NT2/D1 (cell line): ENCODE measurements around the gene PPP2R3A.
"Not testable (repeated sequence)": the region's sequence is repeated elsewhere in the genome, so short reads cannot be mapped to it uniquely, and the experiment has no call there.

Experiments
- DNase-seq: peaks from one replicate; pipeline ENCODE4 v3.0.0-alpha.2; 2011; ENCODE audit warnings: low read depth, low spot score
- H3K27me3 ChIP-seq: 2 replicates; pipeline ENCODE4 v1.6.0; 2011; ENCODE audit warnings: mild to moderate bottlenecking; ENCODE audit not compliant: insufficient read length, insufficient read depth
- H3K36me3 ChIP-seq: 2 replicates; pipeline ENCODE4 v1.6.1; 2011; ENCODE audit warnings: mild to moderate bottlenecking, low read length, mixed read lengths; ENCODE audit not compliant: insufficient read depth, insufficient read length
- H3K4me1 ChIP-seq: 2 replicates; pipeline ENCODE4 v1.5.1; 2011; ENCODE audit not compliant: insufficient read depth, insufficient read length
- H3K4me3 ChIP-seq: 2 replicates; pipeline ENCODE4 v1.5.1; 2011; ENCODE audit warnings: low read depth; ENCODE audit not compliant: insufficient read length
- H3K9ac ChIP-seq: 2 replicates; pipeline ENCODE4 v1.6.0; 2011; ENCODE audit warnings: low read depth; ENCODE audit not compliant: insufficient read length
- H3K9me3 ChIP-seq: 2 replicates; pipeline ENCODE4 v1.5.1; 2011; ENCODE audit warnings: mild to moderate bottlenecking, low read length; ENCODE audit not compliant: insufficient read depth
- SUZ12 ChIP-seq: IDR thresholded peaks from 2 replicates; pipeline ENCODE4 v1.6.1; 2011; ENCODE audit not compliant: insufficient read length, insufficient read depth; ENCODE audit errors: extremely low read depth
- YY1 ChIP-seq: IDR thresholded peaks from 2 replicates; pipeline ENCODE4 v1.6.1; 2011; ENCODE audit not compliant: insufficient read length, insufficient read depth
- ZNF274 ChIP-seq: IDR thresholded peaks from 2 replicates; pipeline ENCODE4 v1.6.1; 2011; ENCODE audit warnings: mild to moderate bottlenecking, low read depth, low read length

Gene PPP2R3A

GRCh38 chr3:136166507-136166906 is 201.0 kb downstream of the PPP2R3A start:
- Histone ChIP-seq H3K27me3 (no peaks in the 10 kb centered on the region), H3K4me3 (no peak overlapping the region), H3K9ac (no peak overlapping the region), H3K36me3 (no peaks in the 10 kb centered on the region), H3K9me3 (no peaks in the 10 kb centered on the region), H3K4me1 (no peaks in the 10 kb centered on the region)
- no peak for TF ChIP-seq SUZ12
- TF ChIP-seq YY1 = no peak
- no peak for TF ChIP-seq ZNF274
- no peak for DNase-seq

- not testable (repeated sequence) for H3K9ac ChIP-seq, DNase-seq, H3K36me3 ChIP-seq, H3K4me1 ChIP-seq, H3K4me3 ChIP-seq, H3K9me3 ChIP-seq, H3K27me3 ChIP-seq
These were observed 202.7 kb downstream of the PPP2R3A start for GRCh38 chr3:136168236-136168635.

GRCh38 chr3:136171097-136171542 is 205.6 kb downstream of the PPP2R3A start:
- H3K36me3 ChIP-seq = no peaks in the 10 kb centered on the region
- no peak for DNase-seq
- no peaks in the 10 kb centered on the region for H3K27me3 ChIP-seq
- H3K4me3 ChIP-seq = no peak overlapping the region
- TF ChIP-seq ZNF274 (no peak), SUZ12 (no peak), YY1 (no peak)
- H3K9ac ChIP-seq = no peak overlapping the region
- no peaks in the 10 kb centered on the region for H3K9me3 ChIP-seq
- no peaks in the 10 kb centered on the region for H3K4me1 ChIP-seq

- H3K36me3 ChIP-seq = no peaks in the 10 kb centered on the region
- TF ChIP-seq ZNF274 = no peak
- TF ChIP-seq YY1 = no peak
- no peak for TF ChIP-seq SUZ12
These were observed 208.5 kb downstream of the PPP2R3A start for GRCh38 chr3:136173939-136174490.

GRCh38 chr3:136177876-136178275 is 212.3 kb downstream of the PPP2R3A start:
- Histone ChIP-seq H3K27me3 (no peaks in the 10 kb centered on the region), H3K9ac (no peak overlapping the region), H3K4me1 (no peaks in the 10 kb centered on the region), H3K4me3 (no peak overlapping the region), H3K36me3 (no peaks in the 10 kb centered on the region), H3K9me3 (no peaks in the 10 kb centered on the region)
- TF ChIP-seq SUZ12 (no peak), YY1 (no peak), ZNF274 (no peak)
- no peak for DNase-seq

More at GRCh38 chr3:136173939-136174490, 208.5 kb downstream of the PPP2R3A start:
- H3K4me1 ChIP-seq = no peaks in the 10 kb centered on the region
- no peaks in the 10 kb centered on the region for H3K27me3 ChIP-seq
- no peak overlapping the region for H3K9ac ChIP-seq
- no peak overlapping the region for H3K4me3 ChIP-seq
- H3K9me3 ChIP-seq = no peaks in the 10 kb centered on the region
- no peak for DNase-seq

GRCh38 chr3:136181741-136182140 is 216.2 kb downstream of the PPP2R3A start:
- Histone ChIP-seq H3K36me3 (no peaks in the 10 kb centered on the region), H3K4me3 (no peak overlapping the region), H3K9ac (no peak overlapping the region), H3K4me1 (no peaks in the 10 kb centered on the region), H3K27me3 (no peaks in the 10 kb centered on the region), H3K9me3 (no peaks in the 10 kb centered on the region)
- no peak for TF ChIP-seq SUZ12
- no peak for DNase-seq

- Histone ChIP-seq H3K4me1 (no peaks in the 10 kb centered on the region), H3K27me3 (no peaks in the 10 kb centered on the region), H3K36me3 (no peaks in the 10 kb centered on the region), H3K4me3 (no peak overlapping the region), H3K9me3 (no peaks in the 10 kb centered on the region), H3K9ac (no peak overlapping the region)
- TF ChIP-seq SUZ12 (no peak), YY1 (no peak), ZNF274 (no peak)
- DNase-seq = no peak
These were observed 219.2 kb downstream of the PPP2R3A start for GRCh38 chr3:136184703-136185102.

GRCh38 chr3:136186344-136186743 is 220.8 kb downstream of the PPP2R3A start:
- H3K27me3 ChIP-seq = no peaks in the 10 kb centered on the region
- no peak overlapping the region for H3K4me3 ChIP-seq
- no peaks in the 10 kb centered on the region for H3K4me1 ChIP-seq
- no peaks in the 10 kb centered on the region for H3K36me3 ChIP-seq
- no peak for DNase-seq
- H3K9ac ChIP-seq = no peak overlapping the region
- H3K9me3 ChIP-seq = no peaks in the 10 kb centered on the region
- TF ChIP-seq SUZ12 (no peak), ZNF274 (no peak), YY1 (no peak)
